ENCODE measurements around the gene RHOT1.
"Not testable (repeated sequence)": the region's sequence is repeated elsewhere in the genome, so short reads cannot be mapped to it uniquely, and the experiment has no call there.

RHOT1 gene

DNA sequence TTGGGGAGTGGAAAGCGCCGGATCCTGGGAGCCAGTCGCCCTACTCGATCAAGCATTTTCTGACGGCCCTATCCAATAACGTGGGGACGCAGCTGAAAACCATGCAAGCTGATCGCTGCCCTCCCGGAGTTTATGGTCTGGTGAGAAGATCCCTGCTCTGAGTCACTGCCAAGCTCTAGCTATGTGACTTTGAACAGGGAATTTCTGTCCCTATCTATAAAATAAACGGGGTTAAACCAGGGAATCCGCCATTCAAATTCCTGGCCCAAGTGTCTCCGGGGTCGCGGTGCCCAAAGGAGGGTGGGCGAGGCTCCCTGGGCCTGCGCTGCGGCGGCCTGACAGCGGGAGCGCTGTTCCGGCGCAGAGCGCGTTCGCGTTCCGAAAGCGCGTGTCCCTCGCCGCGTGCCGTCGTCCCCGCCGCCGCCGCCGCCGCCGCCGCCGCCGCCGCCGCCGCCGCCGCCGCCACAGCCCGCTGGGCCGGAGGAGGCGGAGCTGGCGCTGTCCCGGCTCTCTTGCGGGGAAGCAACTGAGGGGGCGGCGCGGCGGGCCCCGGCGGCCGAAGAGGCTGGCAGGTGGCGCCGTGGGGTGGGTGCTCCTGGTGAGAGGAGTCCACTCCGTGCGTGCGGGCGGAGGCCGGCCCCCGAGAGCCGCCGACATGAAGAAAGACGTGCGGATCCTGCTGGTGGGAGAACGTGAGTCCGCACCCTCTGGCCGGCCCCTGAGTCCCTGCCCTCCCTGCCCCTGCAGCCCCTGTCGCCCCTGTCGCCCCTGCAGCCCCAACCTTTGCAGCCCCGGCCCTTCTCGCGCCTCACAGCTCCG, at the start of gene RHOT1:
TSS of gene RHOT1 (plus strand) at position 465 of the 819 bp plus-strand sequence. CDS start at position 656, 191 bp downstream.
- DNase-seq, result peak; percentile 61

DNA sequence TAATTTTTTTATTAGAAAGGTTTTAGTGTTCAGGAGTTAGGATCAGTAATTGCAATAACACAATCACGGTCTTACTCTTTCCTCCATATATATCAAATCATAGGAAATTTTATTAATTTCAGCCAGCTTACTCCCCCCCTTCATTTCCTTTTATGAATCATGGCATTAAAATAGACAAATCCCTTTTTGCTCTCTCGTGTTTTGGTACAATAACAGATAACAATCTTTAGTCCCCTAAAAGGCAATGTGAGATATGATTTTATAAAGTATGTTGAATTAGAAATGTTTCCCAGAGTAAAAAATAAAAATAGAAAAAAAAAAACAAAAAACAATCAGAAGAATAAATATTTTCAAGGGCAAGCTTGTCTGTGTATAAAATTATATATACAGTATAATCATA, 42.6 kb upstream of the RHOT1 start:
- no peak for DNase-seq

DNA sequence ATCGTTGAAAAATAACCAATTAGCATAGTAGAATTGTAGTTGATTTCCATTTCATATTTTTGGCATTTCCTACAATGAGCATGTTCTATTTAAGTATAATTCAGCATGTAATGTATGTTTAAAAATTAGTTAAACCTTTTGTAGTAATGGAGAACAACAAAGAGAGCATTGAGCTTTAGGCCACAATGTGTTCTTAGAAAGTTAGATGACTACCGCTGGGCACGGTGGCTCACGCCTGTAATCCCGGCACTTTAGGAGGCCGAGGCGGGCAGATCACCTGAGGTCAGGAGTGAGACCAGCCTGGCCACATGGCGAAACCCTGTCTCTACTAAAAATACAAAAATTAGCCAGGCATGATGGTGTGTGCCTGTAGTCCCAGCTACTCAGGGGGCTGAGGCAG, 42.0 kb upstream of the RHOT1 start:
- DNase-seq, result not testable (repeated sequence)

DNA sequence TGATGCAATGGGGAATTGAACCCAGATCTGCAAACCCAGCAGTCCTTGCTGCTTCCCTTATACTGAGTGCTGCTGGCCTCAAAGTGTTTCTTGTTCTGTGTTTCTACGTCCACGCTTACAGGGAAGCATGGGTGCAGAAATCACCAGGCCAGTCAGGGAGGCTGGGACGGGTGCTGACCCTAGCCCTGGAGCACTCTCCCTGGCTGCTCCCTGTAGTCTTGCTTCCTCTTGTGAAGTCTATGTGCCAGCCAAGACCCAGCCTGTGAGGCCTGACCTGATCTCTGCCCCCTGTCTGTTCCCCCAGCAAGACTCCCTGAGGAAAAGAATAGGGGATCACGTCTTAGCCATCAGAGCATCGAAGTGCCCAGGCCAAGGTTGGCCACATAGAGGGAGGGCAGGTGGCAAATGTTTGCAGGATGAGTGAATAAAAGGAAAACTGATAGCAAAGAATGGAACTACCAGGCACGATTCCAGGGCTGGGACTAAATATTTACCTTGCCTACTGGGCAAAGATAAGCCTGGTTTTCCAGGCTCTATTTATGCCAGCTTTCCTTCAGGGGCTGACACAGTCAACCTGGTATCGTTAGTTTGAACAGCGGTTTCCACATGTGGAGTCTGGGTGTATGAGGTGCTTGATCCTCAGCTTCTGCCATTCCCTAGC, 41.2 kb upstream of the RHOT1 start:
- peak; percentile 85 for DNase-seq

DNA sequence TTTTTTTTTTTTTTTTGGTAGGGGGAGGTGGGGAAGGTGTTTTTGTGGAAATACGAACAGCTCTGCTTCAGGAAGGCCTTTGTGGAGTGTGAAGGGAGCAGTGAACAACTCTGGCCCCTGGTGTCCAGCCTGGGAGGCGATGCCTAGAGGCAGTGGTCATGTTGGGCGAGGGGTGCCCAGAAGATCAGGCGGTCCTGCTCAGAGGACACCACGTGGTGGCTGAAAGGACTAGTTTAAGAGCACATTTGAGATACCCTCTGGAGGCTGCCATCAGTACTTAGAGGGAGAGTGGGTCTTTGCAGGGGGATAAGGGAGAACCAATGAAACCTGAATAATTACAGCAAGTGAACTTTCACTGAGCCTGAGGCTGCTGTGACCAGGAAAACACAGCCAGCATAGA, 40.1 kb upstream of the RHOT1 start:
- DNase-seq, result no peak

DNA sequence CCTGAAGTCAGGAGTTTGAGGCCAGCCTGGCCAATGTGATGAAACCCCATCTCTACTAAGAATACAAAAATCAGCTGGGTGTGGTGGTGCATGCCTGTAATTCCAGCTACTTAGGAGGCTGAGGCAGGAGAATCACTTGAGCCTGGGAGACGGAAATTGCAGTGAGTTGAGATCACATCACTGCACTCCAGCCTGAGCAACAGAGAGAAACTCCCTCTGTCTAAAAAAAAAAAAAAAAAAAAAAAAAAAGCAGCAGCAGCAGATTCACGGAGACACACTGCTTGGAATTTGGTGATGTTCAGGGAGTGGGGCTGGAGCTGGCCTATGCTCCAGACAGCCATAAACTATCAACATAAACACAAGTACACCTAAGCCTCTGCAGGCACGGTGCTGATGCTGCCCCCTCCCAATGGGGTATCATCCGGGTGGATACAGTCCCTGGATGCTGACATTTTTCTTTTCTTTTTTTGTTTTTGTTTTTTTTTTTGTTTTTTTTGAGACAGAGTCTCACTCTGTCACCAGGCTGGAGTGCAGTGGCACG, 39.6 kb upstream of the RHOT1 start:
- no peak for DNase-seq

DNA sequence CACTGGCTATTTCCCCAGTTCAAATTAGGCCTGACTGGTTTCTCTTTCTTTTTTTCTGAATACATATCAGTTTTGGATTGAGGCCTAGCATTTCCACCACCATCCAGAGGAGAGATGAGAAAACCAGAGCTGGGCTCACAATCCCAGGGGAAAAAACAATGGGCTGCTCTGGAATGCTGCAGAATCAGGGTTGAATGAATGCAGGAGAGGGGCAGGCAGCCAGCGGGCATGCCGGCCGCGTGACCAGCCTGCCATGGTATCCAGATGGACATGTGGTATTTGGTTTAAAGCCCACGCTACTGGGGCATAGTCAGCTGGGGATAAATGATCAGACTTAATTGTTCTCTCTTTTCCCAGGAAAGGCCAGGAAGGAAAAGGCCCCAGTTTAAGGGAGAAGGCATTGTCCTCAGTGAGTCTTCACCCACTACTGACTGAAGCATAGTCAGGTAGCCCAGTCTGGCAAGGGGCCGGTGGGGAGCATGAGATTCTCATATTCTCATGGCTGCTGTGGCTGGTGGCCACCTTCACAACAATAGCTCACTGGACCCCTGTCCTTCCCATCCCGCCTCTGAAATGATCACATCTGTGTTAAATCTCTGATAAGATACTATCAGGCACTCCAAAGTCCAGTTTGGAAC, 38.7 kb upstream of the RHOT1 start:
- DNase-seq, result no peak

DNA sequence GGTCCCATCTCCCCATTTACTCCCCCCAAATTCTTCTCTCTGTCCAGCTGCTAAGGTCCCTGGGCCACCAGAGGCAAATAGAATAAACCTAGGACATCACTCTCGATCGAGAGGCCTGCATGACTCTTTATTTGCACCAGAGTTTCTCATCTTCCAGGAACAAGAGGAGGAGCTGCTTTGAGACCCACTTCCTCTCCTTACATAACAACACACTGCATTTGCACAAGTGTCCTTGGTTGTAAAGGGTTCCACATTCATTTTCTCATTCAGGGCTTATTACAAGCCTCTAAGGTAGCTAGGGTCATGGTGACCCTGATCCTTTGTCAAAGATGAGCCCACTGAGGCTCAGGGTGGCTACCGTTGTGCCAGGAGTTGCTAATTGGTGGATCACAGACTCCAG, 38.1 kb upstream of the RHOT1 start:
- no peak for DNase-seq

DNA sequence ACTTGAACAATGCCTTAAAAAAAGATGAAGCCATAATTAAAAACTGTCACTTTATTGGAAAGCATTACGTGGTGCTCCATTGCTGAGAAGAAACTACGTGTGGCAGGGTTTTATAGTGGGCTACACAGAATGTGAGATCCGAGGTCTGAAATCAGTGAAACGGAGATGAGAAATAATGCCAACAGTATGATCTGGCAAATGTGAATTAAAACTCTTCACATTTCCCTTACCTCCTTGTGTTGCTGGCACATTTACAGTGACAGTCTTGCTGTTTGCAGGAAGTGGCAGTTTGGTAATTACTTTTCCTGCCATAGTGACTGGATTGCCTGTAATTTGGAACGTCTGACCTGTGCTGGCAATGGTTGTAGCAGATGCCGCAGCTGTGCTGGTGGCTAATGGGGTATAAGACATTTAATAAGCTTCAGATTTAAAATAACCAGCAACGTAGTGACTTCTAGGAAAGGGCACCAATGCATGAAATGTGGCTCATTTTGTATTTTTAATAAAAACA, 35.8 kb upstream of the RHOT1 start:
- not testable (repeated sequence) for DNase-seq

DNA sequence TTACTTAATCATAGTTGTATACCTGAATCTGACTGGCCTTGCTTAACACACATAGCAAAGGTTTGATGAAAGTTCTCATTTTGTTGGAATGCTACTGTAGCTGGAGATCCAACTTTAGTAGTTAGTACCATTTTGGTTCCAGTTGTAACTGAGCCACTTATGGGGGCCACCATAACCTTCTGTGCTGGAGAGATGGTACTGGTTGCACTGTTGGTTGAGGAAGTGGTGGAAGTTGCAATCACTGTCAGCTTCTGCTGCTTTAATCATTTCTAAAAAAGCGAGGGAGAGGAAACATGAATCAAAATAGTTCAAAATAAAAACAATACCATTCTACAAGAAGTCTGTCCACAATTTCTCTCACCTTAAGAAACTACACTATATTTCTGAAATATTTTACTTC, 35.1 kb upstream of the RHOT1 start:
- DNase-seq, result not testable (repeated sequence)

DNA sequence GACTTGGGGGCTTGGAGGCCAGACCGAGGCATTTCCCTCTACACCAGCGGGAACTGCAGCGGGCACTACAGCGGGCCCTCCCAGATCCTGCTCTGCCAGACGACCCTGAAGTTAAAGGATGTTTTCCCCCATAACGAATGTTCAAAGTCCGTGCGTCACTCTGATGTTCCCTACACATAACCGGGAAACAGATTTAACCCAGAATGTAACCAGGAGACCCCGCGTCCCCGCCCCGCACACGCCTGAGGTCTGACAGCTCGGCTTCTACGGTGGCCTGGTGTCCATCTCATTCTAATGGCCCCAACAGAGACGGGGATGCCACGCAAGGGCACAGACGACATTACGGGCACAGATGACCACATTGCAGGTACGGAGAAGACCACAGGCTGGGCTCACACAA, 31.7 kb upstream of the RHOT1 start:
- DNase-seq, result no peak

DNA sequence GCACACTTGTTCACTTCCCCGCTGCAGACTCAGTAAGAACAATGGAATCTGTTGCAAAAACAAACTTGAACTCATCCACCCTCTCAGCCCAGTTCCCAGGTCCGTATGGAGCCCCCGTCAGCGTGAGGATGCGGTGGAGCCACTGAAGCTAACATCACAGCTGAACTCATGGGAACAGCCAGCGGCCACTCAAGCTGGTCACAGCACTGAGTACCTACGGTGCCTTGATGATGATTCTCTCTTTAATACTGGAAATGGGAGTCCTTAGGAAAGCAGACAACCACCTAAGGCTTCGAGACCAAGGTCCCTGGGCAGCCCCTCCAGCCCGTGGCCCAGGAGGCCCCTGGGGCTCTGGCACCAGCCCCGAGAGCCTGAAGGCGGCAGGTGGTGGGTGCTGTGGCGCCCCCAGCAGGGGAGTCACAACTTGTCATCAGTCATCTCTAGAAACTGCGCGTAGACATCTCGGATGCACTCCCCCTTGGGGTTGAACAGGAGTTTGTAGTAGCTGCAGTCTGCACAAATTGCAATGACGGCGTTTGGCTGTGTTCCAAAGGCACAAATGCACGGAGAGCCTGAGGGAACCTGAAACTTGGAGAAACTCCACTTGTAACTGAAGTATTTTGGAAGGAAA, 31.0 kb upstream of the RHOT1 start:
- DNase-seq, result no peak

DNA sequence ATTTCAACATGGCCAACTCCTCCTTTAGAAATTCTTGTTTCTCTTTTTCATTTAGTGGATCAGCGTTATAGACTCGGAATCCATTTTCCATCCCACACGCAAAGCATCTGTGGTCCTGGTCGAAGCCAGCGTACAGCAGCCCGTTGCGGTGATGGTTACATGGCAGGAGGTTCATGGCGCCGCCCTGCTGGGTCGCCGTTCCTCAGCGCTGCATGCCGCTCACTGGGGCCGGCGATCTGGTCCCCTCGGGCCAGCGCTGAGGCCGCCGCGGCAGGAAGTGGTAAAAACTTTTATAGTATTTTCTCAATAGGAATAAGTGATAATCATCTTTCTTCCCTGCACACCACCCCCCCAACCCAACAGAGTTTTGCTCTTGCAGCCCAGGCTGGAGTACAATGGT, 29.9 kb upstream of the RHOT1 start:
- DNase-seq, result no peak

DNA sequence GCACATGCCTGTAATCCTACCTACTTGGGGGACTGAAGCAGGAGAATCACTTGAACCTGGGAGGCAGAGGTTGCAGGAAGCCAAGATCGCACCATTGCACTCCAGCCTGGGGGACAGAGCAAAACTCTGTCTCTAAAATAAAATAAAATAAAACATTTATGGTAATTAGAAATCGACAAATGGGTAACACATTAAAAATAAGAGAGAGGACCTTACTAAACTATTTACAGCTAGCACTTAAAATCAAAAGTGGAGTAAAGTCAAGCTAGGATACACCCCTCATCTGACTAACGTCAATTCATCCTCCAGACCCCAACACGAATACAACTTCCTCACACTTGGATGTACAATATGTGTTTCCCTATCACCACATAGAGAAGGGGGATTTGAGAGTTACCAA, 27.8 kb upstream of the RHOT1 start:
- DNase-seq, result no peak

DNA sequence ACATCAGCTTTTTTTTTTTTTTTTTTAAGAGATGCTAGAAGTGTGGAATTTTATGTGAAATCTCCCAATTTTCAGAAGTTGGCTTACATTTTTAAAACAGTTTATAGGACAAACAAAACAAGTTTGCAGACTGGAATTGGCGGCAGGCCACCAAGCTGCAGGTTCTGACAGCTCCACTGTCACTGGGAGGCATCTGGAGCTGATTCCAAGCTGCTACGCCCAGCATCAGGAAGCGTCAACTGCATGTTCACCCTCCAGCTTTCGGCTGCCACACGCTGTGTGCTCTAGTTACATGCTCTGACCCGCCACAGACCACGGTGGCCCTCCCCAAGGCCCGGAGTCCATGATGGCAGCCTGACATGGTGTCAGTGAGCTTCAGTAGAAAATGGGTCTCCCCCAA, 26.8 kb upstream of the RHOT1 start:
- DNase-seq, result not testable (repeated sequence)

DNA sequence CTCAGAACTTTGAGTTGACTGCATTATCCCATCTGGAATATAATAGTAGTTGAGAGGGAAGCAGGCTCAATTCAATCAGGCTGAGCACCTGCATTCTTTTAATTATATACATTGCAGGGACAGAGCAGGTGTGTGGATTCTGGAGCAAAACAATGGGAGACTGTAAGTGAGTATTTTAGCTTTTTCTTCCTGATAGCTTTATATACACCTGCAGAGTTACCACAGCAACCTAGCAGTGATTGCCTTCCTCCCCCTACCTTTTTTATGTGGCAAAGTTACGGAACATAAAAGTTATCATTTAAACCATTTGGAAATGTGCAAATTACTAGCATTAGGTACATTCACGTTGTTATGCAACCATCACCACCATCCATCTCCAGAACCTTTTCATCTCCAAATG, 25.4 kb upstream of the RHOT1 start:
- DNase-seq, result no peak

DNA sequence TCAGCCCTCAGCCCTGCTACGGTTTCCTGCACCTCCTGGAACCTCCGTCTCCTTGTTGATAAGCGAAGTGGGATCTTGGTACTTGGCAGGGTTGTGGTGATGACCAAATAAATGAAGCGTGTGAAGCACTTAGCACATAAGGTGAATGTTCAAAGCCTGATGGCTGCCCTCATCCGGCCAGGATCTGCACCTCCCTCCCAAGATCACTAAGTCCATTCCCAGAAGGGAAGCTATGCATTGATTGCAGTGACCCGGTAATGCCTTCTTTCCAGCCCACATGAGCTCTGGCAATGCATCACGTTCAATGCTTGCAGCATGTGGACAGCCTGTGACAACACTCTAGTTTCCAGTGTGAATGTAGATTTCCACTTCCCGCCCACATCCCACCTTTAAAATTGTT, 24.9 kb upstream of the RHOT1 start:
- DNase-seq, result no peak

DNA sequence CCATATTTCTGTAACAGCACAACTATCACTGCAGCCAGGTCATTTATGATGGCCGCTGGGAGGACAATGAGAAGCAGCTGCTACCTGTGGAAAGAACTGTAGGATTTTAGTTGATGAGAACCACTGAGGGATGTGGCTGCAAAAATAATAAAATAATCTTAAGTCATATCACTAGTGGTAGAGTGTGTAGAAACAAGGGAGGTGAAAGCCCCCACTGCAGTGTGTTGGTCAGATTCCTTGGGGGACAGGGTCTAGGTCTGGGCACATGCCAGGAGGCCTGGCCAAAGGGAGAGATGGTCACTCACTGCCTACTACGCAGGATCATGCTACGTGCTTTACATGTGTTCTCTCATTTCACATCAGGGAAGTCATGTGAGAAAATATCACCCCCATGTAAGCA, 24.2 kb upstream of the RHOT1 start:
- DNase-seq, result not testable (repeated sequence)

DNA sequence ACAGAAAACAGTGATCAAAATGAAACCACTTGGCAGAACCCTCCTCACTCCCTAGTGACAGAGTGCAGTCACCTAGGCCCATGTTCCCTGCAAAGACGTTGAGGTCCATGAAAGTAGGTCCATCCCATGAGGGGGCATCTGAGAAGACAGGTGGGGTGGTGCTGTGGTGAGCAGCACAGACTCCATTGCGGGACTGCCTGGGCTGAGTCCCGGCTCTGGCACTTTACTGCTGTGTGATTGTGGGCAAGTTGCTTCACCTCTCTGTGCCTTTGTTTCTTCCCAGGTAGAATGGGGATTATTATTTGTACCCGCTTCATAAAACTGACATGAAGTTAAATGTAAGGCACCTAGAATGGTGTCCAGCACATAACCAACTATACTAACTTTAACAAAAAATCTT, 23.5 kb upstream of the RHOT1 start:
- DNase-seq, result no peak

DNA sequence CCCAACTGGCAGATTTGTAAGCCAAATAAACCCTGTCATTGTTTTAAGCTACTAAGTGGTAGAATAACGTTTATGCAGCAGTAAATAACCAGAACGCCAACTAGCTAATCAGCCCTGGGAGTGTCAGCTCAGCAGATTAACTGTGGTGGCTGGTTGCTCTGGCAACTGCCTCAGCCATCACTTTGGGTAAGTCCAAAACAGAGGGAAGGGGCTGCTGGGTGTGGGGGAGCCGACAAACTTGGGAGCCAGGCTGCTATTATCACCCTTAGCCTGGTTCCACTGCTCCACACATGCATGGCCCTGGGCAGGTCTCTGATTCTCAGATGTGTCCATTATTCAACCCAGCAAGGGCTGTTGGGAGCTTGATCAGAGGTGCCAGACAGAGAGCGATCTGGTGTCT, 22.2 kb upstream of the RHOT1 start:
- DNase-seq, result no peak

DNA sequence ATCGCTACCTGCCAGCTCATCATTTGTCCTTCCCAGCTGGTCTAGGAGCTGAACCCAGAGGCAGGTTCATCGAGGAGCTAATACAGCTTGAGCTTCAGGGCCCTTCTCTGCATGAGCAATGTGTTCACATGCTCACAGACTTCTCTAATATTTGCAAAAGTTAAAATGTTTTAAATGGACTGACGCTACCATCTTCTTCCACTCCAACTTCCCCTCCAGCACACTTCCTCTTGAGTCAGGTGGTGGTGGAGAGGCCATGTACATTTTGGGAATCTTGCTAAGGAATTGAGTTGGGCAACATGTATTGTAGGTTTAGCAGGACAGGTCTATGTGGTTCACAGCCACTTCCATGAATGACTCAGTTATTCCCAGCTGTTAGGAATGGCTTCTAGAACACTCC, 21.6 kb upstream of the RHOT1 start:
- DNase-seq, result no peak

DNA sequence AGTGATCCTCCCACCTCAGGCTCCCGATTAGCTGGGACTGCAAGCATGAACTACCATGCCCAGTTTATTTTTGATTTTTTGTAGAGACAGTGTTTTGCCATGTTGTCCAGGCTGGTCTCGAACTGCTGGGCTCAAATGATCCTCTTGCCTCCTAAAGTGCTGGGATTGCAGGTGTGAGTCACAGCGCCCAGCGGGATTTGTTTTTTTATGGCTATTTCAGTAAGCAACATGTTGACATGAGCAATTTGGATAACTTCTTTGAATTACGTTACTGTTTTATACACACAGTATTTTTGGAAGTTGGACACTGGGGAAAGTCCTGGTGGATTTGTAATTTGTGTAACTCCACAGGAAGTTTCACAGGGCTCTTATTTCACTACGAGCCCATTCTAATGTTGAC, 18.5 kb upstream of the RHOT1 start:
- DNase-seq, result no peak

All from NCI-H2029 (cell line).